Stimulated activated naive CD8-positive, alpha-beta T cell treated with anti-CD3 and anti-CD28 coated beads, Interleukin-15, Interleukin-2, amounts not matched to agents 100 U/mL and 50 U/mL, for 24 hours (primary cell): ENCODE results near the gene CCDC3.

Experiments used
- ATAC-seq: fragments of 150-1000 bp; cut with Tn5 transposase; one replicate; pipeline ENCODE4 v1.10.0; 2021
- DNase-seq: peaks from one replicate; pipeline ENCODE4 v3.0.0; 2021

CCDC3 gene

GRCh38 chr10:13000431-13000830 is 1.1 kb downstream of the CCDC3 start:
- DNase-seq = no peak

GRCh38 chr10:12999849-13000248 is 1.7 kb downstream of the CCDC3 start:
- ATAC-seq = no peak
- DNase-seq = no peak

More at GRCh38 chr10:13000431-13000830, 1.1 kb downstream of the CCDC3 start:
- ATAC-seq = no peak

GRCh38 chr10:12995425-12995861 is 6.1 kb downstream of the CCDC3 start:
- DNase-seq = no peak

GRCh38 chr10:12993595-12993994 is 7.9 kb downstream of the CCDC3 start:
- ATAC-seq (no peak), DNase-seq (no peak)

More at GRCh38 chr10:12995425-12995861, 6.1 kb downstream of the CCDC3 start:
- no peak for ATAC-seq

- ATAC-seq (no peak), DNase-seq (no peak)
Observed at GRCh38 chr10:12985347-12985746, 16.2 kb downstream of the CCDC3 start.

GRCh38 chr10:12984165-12984747 is 17.3 kb downstream of the CCDC3 start:
- peak; percentile 80 for ATAC-seq

GRCh38 chr10:12983568-12983967 is 17.9 kb downstream of the CCDC3 start:
- DNase-seq = peak; percentile 31
- peak; percentile 47 for ATAC-seq

More at GRCh38 chr10:12984165-12984747, 17.3 kb downstream of the CCDC3 start:
- no peak for DNase-seq

GRCh38 chr10:12981570-12981969 is 19.9 kb downstream of the CCDC3 start:
- ATAC-seq = no peak
- DNase-seq = no peak

- no peak for ATAC-seq
- no peak for DNase-seq
Observed at GRCh38 chr10:12980713-12981306, 20.7 kb downstream of the CCDC3 start.

- ATAC-seq = no peak
- DNase-seq = no peak
Observed at GRCh38 chr10:12980102-12980661, 21.3 kb downstream of the CCDC3 start.

- no peak for DNase-seq
Observed at GRCh38 chr10:12978891-12979290, 22.6 kb downstream of the CCDC3 start.

GRCh38 chr10:12975906-12976305 is 25.6 kb downstream of the CCDC3 start:
- ATAC-seq = no peak
- DNase-seq = no peak

More at GRCh38 chr10:12978891-12979290, 22.6 kb downstream of the CCDC3 start:
- no peak for ATAC-seq

- ATAC-seq (no peak), DNase-seq (no peak)
Observed at GRCh38 chr10:12975266-12975665, 26.2 kb downstream of the CCDC3 start.

GRCh38 chr10:12974491-12975199 is 26.9 kb downstream of the CCDC3 start:
- DNase-seq (no peak), ATAC-seq (peak; percentile 14)

- ATAC-seq (no peak), DNase-seq (no peak)
Observed at GRCh38 chr10:12974078-12974477, 27.4 kb downstream of the CCDC3 start.

- ATAC-seq = no peak
- DNase-seq = no peak
Observed at GRCh38 chr10:12973149-12973718, 28.3 kb downstream of the CCDC3 start.

- DNase-seq (no peak), ATAC-seq (no peak)
Observed at GRCh38 chr10:12972146-12972545, 29.4 kb downstream of the CCDC3 start.

GRCh38 chr10:12971001-12971788 is 30.3 kb downstream of the CCDC3 start:
- DNase-seq (no peak), ATAC-seq (no peak)

- DNase-seq (no peak), ATAC-seq (no peak)
Observed at GRCh38 chr10:12969951-12970350, 31.6 kb downstream of the CCDC3 start.

- no peak for DNase-seq
- ATAC-seq = no peak
Observed at GRCh38 chr10:12966067-12966466, 35.4 kb downstream of the CCDC3 start.

- ATAC-seq = no peak
- no peak for DNase-seq
Observed at GRCh38 chr10:12965571-12965970, 35.9 kb downstream of the CCDC3 start.

GRCh38 chr10:12962556-12962955 is 39.0 kb downstream of the CCDC3 start:
- DNase-seq (no peak), ATAC-seq (no peak)
